ENCODE data around the gene SUPT7L. TPM values are rescaled to one million over a fixed set of nuclear protein-coding genes. Genes with fewer than 3 reads are reported as not detected.
A peak's percentile ranks its signal among the peaks of the same experiment; 100 is the strongest.
"Not testable (repeated sequence)": the region's sequence is repeated elsewhere in the genome, so short reads cannot be mapped to it uniquely, and the experiment has no call there.

Gene SUPT7L
- total RNA-seq, 2 experiments from 2014 or later = 26.2 to 26.6 TPM

DNA sequence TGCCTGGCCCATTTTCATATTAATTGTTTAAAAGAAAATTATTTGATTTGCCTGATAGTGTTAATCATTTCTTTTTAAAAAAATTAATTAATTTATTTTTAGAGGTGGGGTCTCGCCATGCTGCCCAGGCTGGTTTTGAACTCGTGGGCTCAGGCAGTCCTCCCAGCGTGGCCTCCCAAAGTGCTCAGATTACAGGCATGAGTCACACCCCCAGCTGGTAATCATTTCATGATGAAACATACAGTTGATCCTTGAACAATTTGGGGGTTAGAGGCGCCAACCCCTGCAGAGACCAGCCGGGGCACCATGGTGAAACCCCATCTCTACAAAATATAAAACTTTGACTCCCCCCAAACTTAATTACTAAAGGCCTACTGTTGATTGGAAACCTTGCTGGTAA, 26.6 kb downstream of the SUPT7L start:
- H3K36me3 Mint-ChIP-seq = peaks cover 39% of the 10 kb centered on the region
- no peak overlapping the region for H3K4me3 Mint-ChIP-seq
- DNase-seq = no peak
- no peaks in the 10 kb centered on the region for H3K9me3 Mint-ChIP-seq
- H3K27me3 Mint-ChIP-seq = no peaks in the 10 kb centered on the region
- no peak overlapping the region for H3K27ac Mint-ChIP-seq
- peaks cover 18% of the 10 kb centered on the region for H3K4me1 Mint-ChIP-seq

GRCh38 chr2:27634291-27634690, 29.1 kb downstream of the SUPT7L start:
- Mint-ChIP-seq H3K4me1 (peaks cover 25% of the 10 kb centered on the region), H3K36me3 (peaks cover 38% of the 10 kb centered on the region), H3K27me3 (no peaks in the 10 kb centered on the region), H3K27ac (no peak overlapping the region), H3K9me3 (no peaks in the 10 kb centered on the region), H3K4me3 (no peak overlapping the region)
- DNase-seq = no peak

DNA sequence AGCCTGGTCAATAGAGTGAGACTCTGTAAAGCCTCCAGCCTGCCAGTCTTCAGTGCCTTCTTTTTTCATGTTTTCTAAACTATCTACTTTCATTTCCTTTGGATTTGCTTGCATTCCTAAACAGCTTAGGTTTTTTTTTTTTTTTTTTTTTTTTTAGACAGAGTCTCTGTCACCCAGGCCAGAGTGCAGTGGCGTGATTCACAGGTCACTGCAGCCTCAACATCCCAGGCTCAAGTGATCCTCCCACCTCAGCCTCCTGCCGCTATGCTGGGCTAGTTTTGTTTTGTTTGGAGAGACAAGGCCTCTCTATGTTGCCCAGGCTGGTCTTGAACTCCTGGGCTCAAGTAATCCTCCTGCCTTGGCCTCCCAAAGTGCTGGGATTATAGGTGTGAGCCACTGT, 33.2 kb downstream of the SUPT7L start:
- H3K9me3 Mint-ChIP-seq, H3K27ac Mint-ChIP-seq, H3K27me3 Mint-ChIP-seq, DNase-seq, H3K4me3 Mint-ChIP-seq: not testable (repeated sequence)
- Mint-ChIP-seq H3K4me1 (peaks cover 13% of the 10 kb centered on the region), H3K36me3 (peaks cover 17% of the 10 kb centered on the region)

DNA sequence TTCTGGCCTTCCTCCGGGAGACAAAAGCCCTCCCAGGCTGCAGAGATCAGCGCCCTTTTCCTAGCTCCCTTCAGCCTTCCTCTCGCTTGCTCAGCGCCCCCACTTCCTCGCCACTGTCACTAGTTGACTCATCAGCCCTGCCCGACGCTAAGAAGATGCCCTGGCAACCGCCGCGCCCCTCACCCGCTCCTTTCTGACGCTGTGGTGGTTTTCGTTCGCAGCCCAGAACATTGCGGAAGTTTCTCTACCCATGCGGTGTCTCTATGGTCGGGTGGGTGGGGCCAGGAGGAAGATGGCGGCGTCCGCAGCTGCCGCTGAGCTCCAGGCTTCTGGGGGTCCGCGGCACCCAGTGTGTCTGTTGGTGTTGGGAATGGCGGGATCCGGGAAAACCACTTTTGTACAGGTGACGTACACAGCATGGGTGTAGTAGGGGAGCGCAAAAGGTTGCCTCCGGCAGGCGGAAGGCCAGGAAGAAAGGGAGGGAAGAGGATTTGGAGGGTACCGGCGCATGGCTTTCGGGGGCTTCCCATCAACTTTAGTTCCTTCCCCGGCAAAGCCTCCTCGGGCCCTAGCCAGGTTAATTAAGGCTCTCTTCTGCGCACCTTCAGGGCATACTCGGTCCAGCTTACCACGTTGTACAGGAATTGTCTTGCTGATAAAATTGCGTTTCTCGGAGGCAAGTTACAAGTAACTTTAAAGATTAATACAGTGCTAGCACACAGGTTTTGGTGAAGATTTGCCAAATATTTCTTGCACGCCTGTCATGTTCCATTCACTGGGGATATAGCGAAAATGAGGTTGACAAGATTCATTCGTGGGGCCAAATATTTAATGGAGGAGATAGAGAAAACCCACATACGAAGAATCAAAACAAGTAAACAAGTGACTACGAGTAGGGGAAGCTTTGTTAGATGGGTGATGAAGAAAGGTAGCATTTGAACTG, 34.4 kb downstream of the SUPT7L start, which contains the start of the genes CCDC121 and GPN1:
CCDC121 (minus strand) TSS at position 246 of the 943 bp plus-strand sequence. CDS start 1,213 bp downstream, outside the sequence.
GPN1 (plus strand) TSS at position 284 of the 943 bp plus-strand sequence; CDS start at position 293, 9 bp downstream.
- peak; percentile 94 for DNase-seq
- H3K4me1 Mint-ChIP-seq = peaks cover 13% of the 10 kb centered on the region
- no peak within 1 kb of the TSS for H3K4me3 Mint-ChIP-seq
- peaks cover 14% of the 10 kb centered on the region for H3K36me3 Mint-ChIP-seq
- H3K27me3 Mint-ChIP-seq = no peaks in the 10 kb centered on the region
- H3K27ac Mint-ChIP-seq = no peak within 1 kb of the TSS
- H3K9me3 Mint-ChIP-seq = no peaks in the 10 kb centered on the region

DNA sequence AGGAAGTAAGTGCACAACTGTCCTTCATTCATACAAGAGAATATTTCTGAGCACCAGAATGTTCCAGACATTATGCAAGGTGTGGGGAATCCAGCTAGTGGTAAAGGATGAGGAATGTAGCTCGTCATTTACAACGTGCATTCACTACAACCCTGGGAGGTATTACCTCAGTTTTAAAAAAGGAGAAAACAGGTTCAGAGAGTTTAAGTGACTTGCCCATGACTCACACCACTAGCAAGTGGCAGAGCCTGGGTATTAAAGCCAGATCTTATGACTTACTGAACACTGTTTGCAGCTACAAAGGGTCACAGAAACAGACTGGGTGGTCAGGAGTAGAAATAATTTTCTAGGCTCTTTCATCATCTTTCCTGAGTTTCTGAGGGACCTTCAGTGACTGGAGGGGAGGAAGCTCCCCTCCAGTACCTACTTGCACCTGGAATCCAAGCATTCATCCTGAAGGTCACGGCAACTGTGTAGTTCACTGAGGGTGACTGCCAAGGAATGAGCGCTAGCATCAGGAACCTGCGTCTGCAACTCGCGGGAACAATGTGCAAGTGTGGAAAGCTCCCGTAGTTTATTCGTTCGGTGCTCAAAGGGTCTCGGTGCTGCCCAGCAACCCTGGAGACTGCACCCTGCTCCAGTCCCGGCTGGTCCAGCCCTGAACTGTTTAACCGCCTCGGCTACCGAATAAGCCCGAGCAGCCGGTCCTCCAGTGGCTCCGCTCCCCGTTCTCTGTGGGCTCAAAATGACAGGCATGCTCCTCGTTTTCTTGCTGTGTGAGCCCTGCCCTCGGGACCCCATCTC, 35.2 kb downstream of the SUPT7L start:
- no peak overlapping the region for H3K27ac Mint-ChIP-seq
- H3K9me3 Mint-ChIP-seq = no peaks in the 10 kb centered on the region
- peaks cover 13% of the 10 kb centered on the region for H3K4me1 Mint-ChIP-seq
- DNase-seq = no peak
- no peak overlapping the region for H3K4me3 Mint-ChIP-seq
- H3K36me3 Mint-ChIP-seq = peaks cover 12% of the 10 kb centered on the region
- no peaks in the 10 kb centered on the region for H3K27me3 Mint-ChIP-seq

- not testable (repeated sequence) for H3K4me3 Mint-ChIP-seq, H3K27ac Mint-ChIP-seq
Measured at GRCh38 chr2:27626921-27627320, 36.5 kb downstream of the SUPT7L start.

GRCh38 chr2:27626323-27626722, 37.1 kb downstream of the SUPT7L start:
- not testable (repeated sequence) for H3K27ac Mint-ChIP-seq, H3K4me3 Mint-ChIP-seq, H3K36me3 Mint-ChIP-seq, H3K9me3 Mint-ChIP-seq, H3K27me3 Mint-ChIP-seq, DNase-seq
- peaks cover 13% of the 10 kb centered on the region for H3K4me1 Mint-ChIP-seq

More at GRCh38 chr2:27626921-27627320, 36.5 kb downstream of the SUPT7L start:
- H3K9me3 Mint-ChIP-seq, H3K27me3 Mint-ChIP-seq, DNase-seq, H3K36me3 Mint-ChIP-seq: not testable (repeated sequence)
- H3K4me1 Mint-ChIP-seq = peaks cover 13% of the 10 kb centered on the region

DNA sequence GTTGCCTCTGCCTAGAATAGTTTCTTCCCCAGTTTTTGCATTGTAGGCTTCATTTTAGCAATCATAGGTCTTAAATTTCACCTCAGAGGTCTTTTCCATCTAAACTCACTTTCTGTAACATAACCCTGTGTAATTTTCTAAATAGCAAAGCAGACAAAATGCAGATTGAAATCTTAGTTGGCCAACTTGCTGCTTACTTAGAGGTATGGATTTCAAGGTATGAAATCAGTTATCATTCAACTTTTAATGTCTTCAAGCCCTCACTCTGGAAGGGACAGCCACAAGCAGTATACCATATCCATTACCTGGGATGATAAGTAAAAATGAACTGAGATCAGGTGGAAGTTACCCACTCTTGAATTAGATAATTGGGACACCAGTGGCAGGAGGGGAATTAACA, 38.5 kb downstream of the SUPT7L start:
- H3K4me3 Mint-ChIP-seq = no peak overlapping the region
- H3K27ac Mint-ChIP-seq = no peak overlapping the region
- H3K9me3 Mint-ChIP-seq = no peaks in the 10 kb centered on the region
- no peaks in the 10 kb centered on the region for H3K27me3 Mint-ChIP-seq
- peaks cover 9% of the 10 kb centered on the region for H3K4me1 Mint-ChIP-seq
- DNase-seq = no peak
- H3K36me3 Mint-ChIP-seq = peaks cover 8% of the 10 kb centered on the region

DNA sequence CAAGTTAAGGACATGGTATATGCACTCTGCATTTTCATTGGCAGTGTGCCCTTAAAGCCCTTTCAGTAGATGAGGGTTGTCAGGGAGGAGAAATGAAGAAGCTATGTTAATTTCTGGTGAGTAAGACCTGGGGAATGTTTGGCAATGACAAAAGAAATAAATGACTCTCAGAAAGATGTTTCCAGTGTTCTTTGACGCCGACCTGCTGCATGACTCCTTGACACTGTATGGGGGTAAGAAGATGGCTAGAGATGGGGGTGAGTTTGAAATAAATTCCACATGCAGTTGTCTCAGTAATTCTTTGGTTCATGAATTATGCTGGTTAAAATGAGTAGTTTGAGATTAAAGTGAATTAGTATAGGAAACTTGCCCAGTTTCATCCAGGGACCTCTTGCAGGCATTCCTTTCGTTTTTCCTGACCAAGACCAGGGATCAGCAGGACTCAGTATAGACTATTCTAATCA, 40.5 kb downstream of the SUPT7L start:
- H3K27me3 Mint-ChIP-seq = no peaks in the 10 kb centered on the region
- H3K36me3 Mint-ChIP-seq = peaks cover 12% of the 10 kb centered on the region
- H3K27ac Mint-ChIP-seq = no peak overlapping the region
- H3K4me3 Mint-ChIP-seq = no peak overlapping the region
- DNase-seq = no peak
- H3K4me1 Mint-ChIP-seq = peaks cover 3% of the 10 kb centered on the region
- H3K9me3 Mint-ChIP-seq = no peaks in the 10 kb centered on the region

- no peaks in the 10 kb centered on the region for H3K4me1 Mint-ChIP-seq
- no peak overlapping the region for H3K4me3 Mint-ChIP-seq
- no peaks in the 10 kb centered on the region for H3K9me3 Mint-ChIP-seq
- H3K36me3 Mint-ChIP-seq = peaks cover 18% of the 10 kb centered on the region
- no peak for DNase-seq
- no peak overlapping the region for H3K27ac Mint-ChIP-seq
- H3K27me3 Mint-ChIP-seq = no peaks in the 10 kb centered on the region
Measured at GRCh38 chr2:27621524-27621923, 41.9 kb downstream of the SUPT7L start.

DNA sequence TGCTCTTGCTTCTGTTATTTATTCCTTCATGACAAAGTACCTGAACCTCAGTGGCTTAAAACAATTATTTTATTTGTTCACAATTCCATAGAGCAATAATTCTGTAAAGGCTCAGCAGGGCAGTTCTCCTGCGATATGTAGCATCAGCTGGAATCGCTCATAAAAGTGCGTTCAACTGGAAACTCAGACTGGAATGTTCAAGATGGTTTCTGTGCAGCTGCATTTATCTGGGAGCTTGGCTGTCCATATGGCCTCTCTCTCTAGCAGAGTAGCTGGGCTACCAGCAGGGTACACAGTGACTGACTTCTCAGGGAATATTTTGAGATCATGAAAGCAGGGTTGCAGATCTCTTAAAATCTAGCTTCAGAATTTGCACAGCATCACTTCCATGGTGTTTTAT, 48.1 kb downstream of the SUPT7L start:
- Mint-ChIP-seq H3K4me1 (no peaks in the 10 kb centered on the region), H3K27ac (no peak overlapping the region), H3K36me3 (peaks cover 20% of the 10 kb centered on the region), H3K9me3 (no peaks in the 10 kb centered on the region), H3K4me3 (no peak overlapping the region), H3K27me3 (no peaks in the 10 kb centered on the region)
- DNase-seq = no peak

DNA sequence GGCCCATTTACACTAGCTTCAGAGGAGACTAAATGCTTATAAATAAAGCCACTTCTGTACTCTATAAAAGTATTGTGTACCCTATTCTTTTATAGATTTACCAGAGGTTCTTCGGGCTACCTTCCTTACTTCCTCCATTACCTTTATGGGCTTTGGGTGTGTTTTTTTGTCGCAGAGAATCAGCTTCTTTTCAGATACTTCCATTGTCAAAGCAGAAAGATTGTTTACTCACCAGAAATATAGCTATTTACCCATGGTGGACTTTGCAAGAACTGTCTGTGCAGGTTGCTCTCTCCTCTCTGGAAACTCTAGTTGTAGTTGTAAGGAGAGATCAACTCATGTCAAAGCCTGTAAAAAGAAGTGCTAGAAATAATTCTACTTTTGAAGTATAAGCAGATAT, 49.4 kb downstream of the SUPT7L start:
- H3K4me1 Mint-ChIP-seq = no peaks in the 10 kb centered on the region
- H3K27me3 Mint-ChIP-seq = no peaks in the 10 kb centered on the region
- no peak overlapping the region for H3K27ac Mint-ChIP-seq
- peaks cover 16% of the 10 kb centered on the region for H3K36me3 Mint-ChIP-seq
- H3K4me3 Mint-ChIP-seq = no peak overlapping the region
- H3K9me3 Mint-ChIP-seq = no peaks in the 10 kb centered on the region
- DNase-seq = no peak

- H3K36me3 Mint-ChIP-seq = peaks cover 20% of the 10 kb centered on the region
- H3K4me3 Mint-ChIP-seq = no peak overlapping the region
- no peaks in the 10 kb centered on the region for H3K4me1 Mint-ChIP-seq
- no peak overlapping the region for H3K27ac Mint-ChIP-seq
- no peaks in the 10 kb centered on the region for H3K9me3 Mint-ChIP-seq
- no peaks in the 10 kb centered on the region for H3K27me3 Mint-ChIP-seq
- DNase-seq = no peak
Measured at GRCh38 chr2:27606611-27607010, 56.8 kb downstream of the SUPT7L start.
